ENCODE data around the gene PIP5KL1.

PIP5KL1 gene

DNA sequence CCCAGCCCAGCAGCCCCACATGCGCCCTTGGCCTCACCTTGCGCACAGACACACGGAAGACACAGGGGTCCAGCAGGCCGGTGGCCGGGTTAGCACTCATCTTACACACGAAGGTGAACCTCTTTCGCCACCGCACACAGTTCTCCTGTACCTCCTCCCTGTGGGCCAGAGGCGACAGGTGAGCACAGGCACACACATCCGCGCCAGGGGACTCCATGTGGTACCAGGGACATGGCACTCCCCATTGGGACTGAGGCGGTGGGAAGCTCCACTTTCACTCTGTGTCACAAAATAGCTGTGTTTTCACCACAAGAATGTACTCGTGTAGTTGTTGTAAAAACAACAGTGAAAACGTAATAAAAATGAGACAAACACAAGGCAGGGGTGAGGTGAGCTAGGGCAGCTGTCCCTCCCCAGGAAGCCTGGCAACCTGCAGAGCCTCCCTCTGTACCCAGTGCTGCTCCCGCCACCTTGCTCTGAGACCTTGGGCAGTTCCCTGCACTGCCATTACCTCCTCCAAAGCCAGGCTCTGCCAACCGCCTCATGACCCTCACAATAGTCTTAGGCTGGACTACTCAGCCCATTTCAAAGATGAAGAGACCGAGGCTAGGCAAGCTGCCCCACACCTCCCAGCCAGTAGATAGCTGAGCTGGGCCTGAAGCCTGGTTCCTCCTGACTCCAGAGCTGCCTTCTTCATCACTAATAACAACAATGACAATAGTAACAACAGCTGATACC lies 23.4 kb upstream of the PIP5KL1 start:
- no peak for DNase-seq (ENCODE audit: extremely low read depth, low read depth)
- TF ChIP-seq, protein P1, sequence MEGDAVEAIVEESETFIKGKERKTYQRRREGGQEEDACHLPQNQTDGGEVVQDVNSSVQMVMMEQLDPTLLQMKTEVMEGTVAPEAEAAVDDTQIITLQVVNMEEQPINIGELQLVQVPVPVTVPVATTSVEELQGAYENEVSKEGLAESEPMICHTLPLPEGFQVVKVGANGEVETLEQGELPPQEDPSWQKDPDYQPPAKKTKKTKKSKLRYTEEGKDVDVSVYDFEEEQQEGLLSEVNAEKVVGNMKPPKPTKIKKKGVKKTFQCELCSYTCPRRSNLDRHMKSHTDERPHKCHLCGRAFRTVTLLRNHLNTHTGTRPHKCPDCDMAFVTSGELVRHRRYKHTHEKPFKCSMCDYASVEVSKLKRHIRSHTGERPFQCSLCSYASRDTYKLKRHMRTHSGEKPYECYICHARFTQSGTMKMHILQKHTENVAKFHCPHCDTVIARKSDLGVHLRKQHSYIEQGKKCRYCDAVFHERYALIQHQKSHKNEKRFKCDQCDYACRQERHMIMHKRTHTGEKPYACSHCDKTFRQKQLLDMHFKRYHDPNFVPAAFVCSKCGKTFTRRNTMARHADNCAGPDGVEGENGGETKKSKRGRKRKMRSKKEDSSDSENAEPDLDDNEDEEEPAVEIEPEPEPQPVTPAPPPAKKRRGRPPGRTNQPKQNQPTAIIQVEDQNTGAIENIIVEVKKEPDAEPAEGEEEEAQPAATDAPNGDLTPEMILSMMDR (IDR thresholded peaks at IDR 0.05; ENCODE audit: low read depth, low read length), result no peak

DNA sequence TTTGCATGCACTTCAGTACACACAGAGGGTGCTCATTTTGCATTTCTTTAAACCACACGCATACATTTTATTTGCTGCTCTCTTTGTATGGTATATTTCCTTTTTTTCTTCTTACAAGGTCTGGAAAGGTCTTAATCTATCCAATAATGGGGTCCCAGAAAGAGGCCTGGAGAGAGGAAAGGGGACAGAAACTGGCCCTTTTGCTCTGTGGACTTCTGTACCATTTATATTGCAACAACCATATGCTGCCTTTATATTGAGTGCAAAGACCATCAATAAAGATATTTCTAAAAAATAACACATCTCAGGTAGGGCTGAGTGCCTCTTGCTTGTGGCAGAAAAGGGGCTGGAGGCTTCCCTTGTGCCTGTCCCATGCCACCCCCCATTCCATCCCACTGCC lies 22.6 kb upstream of the PIP5KL1 start:
- TF ChIP-seq, protein P1 (IDR thresholded peaks at IDR 0.05; ENCODE audit: low read depth, low read length), result no peak
- DNase-seq (ENCODE audit: extremely low read depth, low read depth), result no peak

GRCh38 chr9:127950513-127951289 lies 20.1 kb upstream of the PIP5KL1 start:
- TF ChIP-seq, protein P1 (IDR thresholded peaks at IDR 0.05; ENCODE audit: low read depth, low read length), result no peak
- DNase-seq (ENCODE audit: extremely low read depth, low read depth), result no peak

- TF ChIP-seq, protein P1 (IDR thresholded peaks at IDR 0.05; ENCODE audit: low read depth, low read length), result no peak
- DNase-seq (ENCODE audit: extremely low read depth, low read depth), result no peak
Observed at GRCh38 chr9:127949827-127950512, 19.4 kb upstream of the PIP5KL1 start.

DNA sequence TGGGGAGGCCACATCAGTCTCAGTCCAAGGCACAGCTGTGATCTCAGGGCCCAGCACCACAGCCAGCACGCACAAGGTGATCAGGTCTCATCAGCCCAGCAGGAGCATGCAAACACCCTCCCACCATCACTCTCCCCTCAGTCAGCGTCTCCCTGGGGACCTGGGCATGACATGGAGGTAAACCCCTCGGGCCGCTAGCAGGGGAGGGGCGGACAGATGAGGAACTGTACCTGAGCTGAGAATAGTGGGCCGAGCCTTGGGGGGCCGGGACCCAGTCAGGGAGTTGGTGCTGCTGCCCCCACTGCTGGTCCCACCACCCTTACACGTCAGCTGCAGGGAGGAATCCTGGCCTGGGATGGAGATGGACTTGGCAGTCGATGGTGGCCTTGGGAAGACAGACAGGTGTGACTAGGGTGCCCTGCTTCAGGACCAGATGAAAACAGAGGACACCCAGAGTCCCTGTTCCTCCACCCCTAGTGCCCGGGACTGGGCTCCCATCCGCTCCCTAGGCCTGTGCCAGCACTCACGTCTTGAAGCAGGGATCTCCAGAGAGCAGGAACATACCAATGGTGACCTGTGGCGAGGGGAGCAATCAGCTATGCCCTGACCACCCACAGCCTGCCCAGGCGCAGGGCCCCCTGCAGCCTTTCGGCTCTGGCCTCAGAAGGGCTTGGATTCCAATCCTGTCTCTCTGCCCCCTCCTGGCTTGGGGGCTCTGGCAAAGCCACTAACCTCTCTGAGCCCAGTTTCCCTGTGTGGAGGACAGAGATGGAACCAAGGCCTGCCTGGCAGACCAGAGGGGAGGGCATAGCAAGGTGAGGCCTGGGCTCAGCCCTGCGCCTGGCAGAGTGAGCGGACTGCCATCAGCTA lies 17.5 kb upstream of the PIP5KL1 start:
- TF ChIP-seq, protein P1 (IDR thresholded peaks at IDR 0.05; ENCODE audit: low read depth, low read length), result no peak
- no peak for DNase-seq (ENCODE audit: extremely low read depth, low read depth)

DNA sequence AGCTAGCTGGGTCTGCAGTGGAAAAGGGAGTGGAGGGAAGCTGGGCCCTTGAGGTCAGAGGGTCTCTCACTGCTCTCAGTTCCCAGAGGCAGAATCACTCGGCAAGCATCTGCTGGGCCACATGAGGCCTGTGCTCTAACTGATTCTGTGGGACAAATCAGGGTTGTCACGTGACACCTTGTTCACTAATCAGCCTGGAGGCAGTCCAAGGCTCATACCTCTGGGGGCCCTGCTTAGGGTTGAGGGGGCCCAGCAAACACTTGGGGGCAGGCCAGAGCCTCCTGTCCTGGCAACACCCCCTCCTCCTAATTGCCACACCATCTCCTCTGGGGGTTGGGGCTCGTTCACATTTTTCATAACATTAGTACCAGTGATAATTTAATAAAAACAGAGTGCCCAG lies 16.2 kb upstream of the PIP5KL1 start:
- no peak for DNase-seq (ENCODE audit: extremely low read depth, low read depth)
- TF ChIP-seq, protein P1 (IDR thresholded peaks at IDR 0.05; ENCODE audit: low read depth, low read length), result no peak

All from AG09319 (cell line).